Gastrocnemius medialis (tissue), 4 donors: ENCODE measurements around the gene RGS14.

ENCODE experiments used
- POLR2A ChIP-seq, 2 donors: fragments of 450-650 bp; IDR thresholded peaks; one replicate each; pipeline ENCODE4 v1.6.1; 2017; ENCODE audit warnings: antibody characterized with exemption in 2 of 2, mild to moderate bottlenecking in 2 of 2, moderate library complexity in 2 of 2
- TF ChIP-seq, protein P1 (sequence below), 5 experiments: fragments of 450-650 bp in 3 of 5; fragments of 200-600 bp in 2 of 5; sonication (generic) in 2 of 5; IDR thresholded peaks in 4 of 5; conservative IDR thresholded peaks in 1 of 5; 1 replicate in 4 of 5; 2 replicates in 1 of 5; pipeline ENCODE4 v1.5.1; 2016 to 2019; ENCODE audit warnings: antibody characterized with exemption in 5 of 5, mild to moderate bottlenecking in 3 of 5, moderate library complexity in 3 of 5

DNA sequence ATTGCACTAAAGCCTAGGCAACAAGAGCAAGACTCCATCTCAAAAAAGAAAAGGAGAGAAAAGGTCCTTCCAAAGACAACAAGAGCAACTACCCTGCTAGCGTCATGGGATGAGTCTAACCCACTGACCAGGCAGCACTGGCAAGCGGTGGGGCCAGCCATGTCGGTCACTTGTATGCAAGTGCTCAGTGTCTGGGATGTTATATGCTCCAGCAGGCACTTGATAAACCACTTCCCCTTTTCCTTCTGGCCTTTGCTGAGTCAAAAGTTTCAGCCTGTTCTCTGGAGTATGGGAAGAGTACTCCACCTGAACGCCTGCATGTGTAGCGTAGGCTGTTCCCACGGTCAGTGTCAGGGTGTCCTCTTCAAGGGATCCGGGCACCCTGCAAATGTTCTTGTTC lies 36.8 kb upstream of the RGS14 start:
- TF ChIP-seq, protein P1, sequence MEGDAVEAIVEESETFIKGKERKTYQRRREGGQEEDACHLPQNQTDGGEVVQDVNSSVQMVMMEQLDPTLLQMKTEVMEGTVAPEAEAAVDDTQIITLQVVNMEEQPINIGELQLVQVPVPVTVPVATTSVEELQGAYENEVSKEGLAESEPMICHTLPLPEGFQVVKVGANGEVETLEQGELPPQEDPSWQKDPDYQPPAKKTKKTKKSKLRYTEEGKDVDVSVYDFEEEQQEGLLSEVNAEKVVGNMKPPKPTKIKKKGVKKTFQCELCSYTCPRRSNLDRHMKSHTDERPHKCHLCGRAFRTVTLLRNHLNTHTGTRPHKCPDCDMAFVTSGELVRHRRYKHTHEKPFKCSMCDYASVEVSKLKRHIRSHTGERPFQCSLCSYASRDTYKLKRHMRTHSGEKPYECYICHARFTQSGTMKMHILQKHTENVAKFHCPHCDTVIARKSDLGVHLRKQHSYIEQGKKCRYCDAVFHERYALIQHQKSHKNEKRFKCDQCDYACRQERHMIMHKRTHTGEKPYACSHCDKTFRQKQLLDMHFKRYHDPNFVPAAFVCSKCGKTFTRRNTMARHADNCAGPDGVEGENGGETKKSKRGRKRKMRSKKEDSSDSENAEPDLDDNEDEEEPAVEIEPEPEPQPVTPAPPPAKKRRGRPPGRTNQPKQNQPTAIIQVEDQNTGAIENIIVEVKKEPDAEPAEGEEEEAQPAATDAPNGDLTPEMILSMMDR (IDR thresholded peaks at IDR 0.05 in 4 of 5, conservative IDR thresholded peaks at IDR 0.05 in 1 of 5), result no peak
- no peak for TF ChIP-seq POLR2A (IDR thresholded peaks at IDR 0.05)
